Suprapubic skin (tissue), 3 donors: ENCODE results near the gene CHST8.

Experiments used
- POLR2AphosphoS5 ChIP-seq, 3 donors: sonication (generic); formaldehyde crosslinking; IDR thresholded peaks; one replicate each; pipeline ENCODE4 v1.6.1; 2017; ENCODE audit warnings: antibody characterized with exemption in 3 of 3
- TF ChIP-seq, protein P1 (sequence below), 2 donors: fragments of 200-600 bp in 1 of 2; fragments of 450-650 bp in 1 of 2; sonication (generic) in 1 of 2; IDR thresholded peaks; one replicate each; pipeline ENCODE4 v1.5.1; 2016 to 2019; ENCODE audit warnings: antibody characterized with exemption in 2 of 2, mild to moderate bottlenecking in 1 of 2, moderate library complexity in 1 of 2

DNA sequence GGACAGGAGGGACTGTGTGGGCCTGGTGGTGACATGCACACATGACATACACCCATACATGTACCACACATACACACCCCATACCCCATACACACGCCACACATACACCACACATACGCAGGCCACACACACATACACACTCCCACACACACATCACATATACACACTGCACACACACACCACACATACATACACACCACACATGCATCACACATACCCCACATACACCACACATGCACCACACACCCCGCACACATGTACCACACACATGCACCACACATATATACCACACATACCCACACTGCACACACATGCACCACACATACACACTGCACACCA lies 98.4 kb downstream of the CHST8 start:
- no peak for TF ChIP-seq POLR2AphosphoS5 (IDR thresholded peaks at IDR 0.05)
- TF ChIP-seq, protein P1, sequence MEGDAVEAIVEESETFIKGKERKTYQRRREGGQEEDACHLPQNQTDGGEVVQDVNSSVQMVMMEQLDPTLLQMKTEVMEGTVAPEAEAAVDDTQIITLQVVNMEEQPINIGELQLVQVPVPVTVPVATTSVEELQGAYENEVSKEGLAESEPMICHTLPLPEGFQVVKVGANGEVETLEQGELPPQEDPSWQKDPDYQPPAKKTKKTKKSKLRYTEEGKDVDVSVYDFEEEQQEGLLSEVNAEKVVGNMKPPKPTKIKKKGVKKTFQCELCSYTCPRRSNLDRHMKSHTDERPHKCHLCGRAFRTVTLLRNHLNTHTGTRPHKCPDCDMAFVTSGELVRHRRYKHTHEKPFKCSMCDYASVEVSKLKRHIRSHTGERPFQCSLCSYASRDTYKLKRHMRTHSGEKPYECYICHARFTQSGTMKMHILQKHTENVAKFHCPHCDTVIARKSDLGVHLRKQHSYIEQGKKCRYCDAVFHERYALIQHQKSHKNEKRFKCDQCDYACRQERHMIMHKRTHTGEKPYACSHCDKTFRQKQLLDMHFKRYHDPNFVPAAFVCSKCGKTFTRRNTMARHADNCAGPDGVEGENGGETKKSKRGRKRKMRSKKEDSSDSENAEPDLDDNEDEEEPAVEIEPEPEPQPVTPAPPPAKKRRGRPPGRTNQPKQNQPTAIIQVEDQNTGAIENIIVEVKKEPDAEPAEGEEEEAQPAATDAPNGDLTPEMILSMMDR (IDR thresholded peaks at IDR 0.05), result no peak
